ENCODE data around the gene IGLL1.

The IGLL1 gene

DNA sequence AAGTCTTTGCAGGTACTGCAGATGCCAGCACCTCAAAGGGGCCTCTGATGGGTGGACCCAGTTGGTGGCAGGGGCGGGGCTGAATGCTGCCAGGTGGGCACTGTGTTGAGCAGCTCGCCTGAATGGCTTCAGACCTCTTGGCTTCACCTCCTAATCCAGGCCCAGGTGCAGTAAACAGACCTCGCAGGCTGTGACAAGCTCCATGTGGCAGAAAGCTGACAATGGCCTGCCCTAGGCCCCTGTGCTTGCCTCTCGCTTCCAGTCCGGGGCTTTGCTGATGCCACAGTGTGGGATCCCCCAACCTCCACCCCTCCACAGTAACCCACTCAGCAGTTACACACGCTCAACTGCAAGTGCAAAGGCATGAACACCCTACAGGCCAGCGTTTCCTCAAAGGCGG, 9.4 kb downstream of the IGLL1 start:
- no peak for TF ChIP-seq TAF1 (IDR thresholded peaks at IDR 0.05; ENCODE audit: low read depth)
- TF ChIP-seq CREB1 (IDR thresholded peaks at IDR 0.05; ENCODE audit: low read depth): no peak
- TF ChIP-seq, protein P1, sequence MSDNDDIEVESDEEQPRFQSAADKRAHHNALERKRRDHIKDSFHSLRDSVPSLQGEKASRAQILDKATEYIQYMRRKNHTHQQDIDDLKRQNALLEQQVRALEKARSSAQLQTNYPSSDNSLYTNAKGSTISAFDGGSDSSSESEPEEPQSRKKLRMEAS (IDR thresholded peaks at IDR 0.05): no peak
- no peak for TF ChIP-seq EGR1 (IDR thresholded peaks at IDR 0.05)
- no peak for TF ChIP-seq NFIC (IDR thresholded peaks at IDR 0.05)
- TF ChIP-seq RAD21 (IDR thresholded peaks at IDR 0.05; ENCODE audit: low read depth): no peak
- TF ChIP-seq TCF12 (IDR thresholded peaks at IDR 0.05; ENCODE audit: low read depth): no peak

- TF ChIP-seq EP300 (IDR thresholded peaks at IDR 0.05; ENCODE audit: borderline replicate concordance) (no peak), CEBPB (IDR thresholded peaks at IDR 0.05) (no peak), TEAD4 (IDR thresholded peaks at IDR 0.05) (no peak), USF1 (IDR thresholded peaks at IDR 0.05) (no peak), TCF12 (IDR thresholded peaks at IDR 0.05; ENCODE audit: low read depth) (no peak), NFIC (IDR thresholded peaks at IDR 0.05) (no peak), ZBTB7A (IDR thresholded peaks at IDR 0.05; ENCODE audit: low read depth) (no peak), FOXM1 (IDR thresholded peaks at IDR 0.05; ENCODE audit: borderline replicate concordance, low read depth) (no peak), TAF1 (IDR thresholded peaks at IDR 0.05; ENCODE audit: low read depth) (no peak), RAD21 (IDR thresholded peaks at IDR 0.05; ENCODE audit: low read depth) (no peak), CREB1 (IDR thresholded peaks at IDR 0.05; ENCODE audit: low read depth) (no peak), YY1 (IDR thresholded peaks at IDR 0.05; ENCODE audit: low read depth) (no peak)
- TF ChIP-seq, protein P1 (IDR thresholded peaks at IDR 0.05): no peak
- TF ChIP-seq, protein P2, sequence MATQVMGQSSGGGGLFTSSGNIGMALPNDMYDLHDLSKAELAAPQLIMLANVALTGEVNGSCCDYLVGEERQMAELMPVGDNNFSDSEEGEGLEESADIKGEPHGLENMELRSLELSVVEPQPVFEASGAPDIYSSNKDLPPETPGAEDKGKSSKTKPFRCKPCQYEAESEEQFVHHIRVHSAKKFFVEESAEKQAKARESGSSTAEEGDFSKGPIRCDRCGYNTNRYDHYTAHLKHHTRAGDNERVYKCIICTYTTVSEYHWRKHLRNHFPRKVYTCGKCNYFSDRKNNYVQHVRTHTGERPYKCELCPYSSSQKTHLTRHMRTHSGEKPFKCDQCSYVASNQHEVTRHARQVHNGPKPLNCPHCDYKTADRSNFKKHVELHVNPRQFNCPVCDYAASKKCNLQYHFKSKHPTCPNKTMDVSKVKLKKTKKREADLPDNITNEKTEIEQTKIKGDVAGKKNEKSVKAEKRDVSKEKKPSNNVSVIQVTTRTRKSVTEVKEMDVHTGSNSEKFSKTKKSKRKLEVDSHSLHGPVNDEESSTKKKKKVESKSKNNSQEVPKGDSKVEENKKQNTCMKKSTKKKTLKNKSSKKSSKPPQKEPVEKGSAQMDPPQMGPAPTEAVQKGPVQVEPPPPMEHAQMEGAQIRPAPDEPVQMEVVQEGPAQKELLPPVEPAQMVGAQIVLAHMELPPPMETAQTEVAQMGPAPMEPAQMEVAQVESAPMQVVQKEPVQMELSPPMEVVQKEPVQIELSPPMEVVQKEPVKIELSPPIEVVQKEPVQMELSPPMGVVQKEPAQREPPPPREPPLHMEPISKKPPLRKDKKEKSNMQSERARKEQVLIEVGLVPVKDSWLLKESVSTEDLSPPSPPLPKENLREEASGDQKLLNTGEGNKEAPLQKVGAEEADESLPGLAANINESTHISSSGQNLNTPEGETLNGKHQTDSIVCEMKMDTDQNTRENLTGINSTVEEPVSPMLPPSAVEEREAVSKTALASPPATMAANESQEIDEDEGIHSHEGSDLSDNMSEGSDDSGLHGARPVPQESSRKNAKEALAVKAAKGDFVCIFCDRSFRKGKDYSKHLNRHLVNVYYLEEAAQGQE (IDR thresholded peaks at IDR 0.05; ENCODE audit: low read depth): no peak
These were observed 10.4 kb downstream of the IGLL1 start for GRCh38 chr22:23569716-23570115.

- TF ChIP-seq TAF1 (IDR thresholded peaks at IDR 0.05; ENCODE audit: low read depth) (no peak), EP300 (IDR thresholded peaks at IDR 0.05; ENCODE audit: borderline replicate concordance) (no peak), YY1 (IDR thresholded peaks at IDR 0.05; ENCODE audit: low read depth) (no peak), FOXM1 (IDR thresholded peaks at IDR 0.05; ENCODE audit: borderline replicate concordance, low read depth) (no peak), CEBPB (IDR thresholded peaks at IDR 0.05) (no peak), ZBTB7A (IDR thresholded peaks at IDR 0.05; ENCODE audit: low read depth) (no peak), CREB1 (IDR thresholded peaks at IDR 0.05; ENCODE audit: low read depth) (no peak), USF1 (IDR thresholded peaks at IDR 0.05) (no peak), EGR1 (IDR thresholded peaks at IDR 0.05) (no peak), RAD21 (IDR thresholded peaks at IDR 0.05; ENCODE audit: low read depth) (no peak), NFIC (IDR thresholded peaks at IDR 0.05) (no peak), TEAD4 (IDR thresholded peaks at IDR 0.05) (no peak), TCF12 (IDR thresholded peaks at IDR 0.05; ENCODE audit: low read depth) (no peak)
- TF ChIP-seq, protein P2 (IDR thresholded peaks at IDR 0.05; ENCODE audit: low read depth): no peak
- TF ChIP-seq, protein P1 (IDR thresholded peaks at IDR 0.05): no peak
These were observed 10.8 kb downstream of the IGLL1 start for GRCh38 chr22:23569291-23569690.

GRCh38 chr22:23566705-23567475, 13.2 kb downstream of the IGLL1 start:
- no peak for TF ChIP-seq EP300 (IDR thresholded peaks at IDR 0.05; ENCODE audit: borderline replicate concordance)
- TF ChIP-seq, protein P2 (IDR thresholded peaks at IDR 0.05; ENCODE audit: low read depth): no peak
- TF ChIP-seq TEAD4 (IDR thresholded peaks at IDR 0.05): no peak
- TF ChIP-seq ZBTB7A (IDR thresholded peaks at IDR 0.05; ENCODE audit: low read depth): no peak
- no peak for TF ChIP-seq USF1 (IDR thresholded peaks at IDR 0.05)
- no peak for TF ChIP-seq NFIC (IDR thresholded peaks at IDR 0.05)
- TF ChIP-seq, protein P1 (IDR thresholded peaks at IDR 0.05): no peak
- no peak for TF ChIP-seq CEBPB (IDR thresholded peaks at IDR 0.05)
- TF ChIP-seq EGR1 (IDR thresholded peaks at IDR 0.05): no peak
- TF ChIP-seq YY1 (IDR thresholded peaks at IDR 0.05; ENCODE audit: low read depth): no peak
- TF ChIP-seq CREB1 (IDR thresholded peaks at IDR 0.05; ENCODE audit: low read depth): no peak
- no peak for TF ChIP-seq TAF1 (IDR thresholded peaks at IDR 0.05; ENCODE audit: low read depth)
- no peak for TF ChIP-seq FOXM1 (IDR thresholded peaks at IDR 0.05; ENCODE audit: borderline replicate concordance, low read depth)
- TF ChIP-seq RAD21 (IDR thresholded peaks at IDR 0.05; ENCODE audit: low read depth): no peak
- TF ChIP-seq TCF12 (IDR thresholded peaks at IDR 0.05; ENCODE audit: low read depth): no peak

Measured in Ishikawa (cell line).